ENCODE measurements around the gene ANKDD1A. TPM values are rescaled to one million over a fixed set of nuclear protein-coding genes. Genes with fewer than 3 reads are reported as not detected.

The ANKDD1A gene
- total and polyA plus RNA-seq, 2 experiments from 2014 or later, result 6.7 to 9.3 TPM

GRCh38 chr15:64989416-64990167, 77.9 kb downstream of the ANKDD1A start, which contains the start of gene SPG21:
TSS of gene SPG21 (minus strand) at chr15:64989914. CDS start at chr15:64983569, 6,345 bp downstream.
- Mint-ChIP-seq H3K36me3 (ENCODE audit: low read depth) (no peaks in the 10 kb centered on the region; the same call in 2 of the 3 replicates), H3K27ac (peak within 1 kb of the TSS; percentile 91), H3K27me3 (ENCODE audit: insufficient read depth, low read depth, poor library complexity) (peaks cover under 1% of the 10 kb centered on the region), H3K9me3 (no peaks in the 10 kb centered on the region), H3K4me3 (peak within 1 kb of the TSS; percentile 96), H3K4me1 (peaks cover 8% of the 10 kb centered on the region)
- Histone ChIP-seq H3K4me2 (peak within 1 kb of the TSS; percentile 81), H3F3A (replicated peaks; ENCODE audit: low read depth) (peaks cover 8% of the 10 kb centered on the region), H3K27me3 (ENCODE audit: insufficient read depth) (no peaks in the 10 kb centered on the region), H4K20me1 (replicated peaks; ENCODE audit: insufficient read depth) (peaks cover 10% of the 10 kb centered on the region), H2AFZ (peak within 1 kb of the TSS; percentile 86), H3K9me2 (ENCODE audit: insufficient read depth) (no peaks in the 10 kb centered on the region), H3K4me3 (peak within 1 kb of the TSS; percentile 58), H3K36me3 (ENCODE audit: insufficient read depth) (no peaks in the 10 kb centered on the region), H3K4me1 (ENCODE audit: insufficient read depth) (no peaks in the 10 kb centered on the region; the same call in 1 of the 2 replicates), H3K27ac (ENCODE audit: low read depth) (peak within 1 kb of the TSS; percentile 72), H3K79me2 (replicated peaks; ENCODE audit: insufficient read depth) (peaks cover 34% of the 10 kb centered on the region)
- DNase-seq (ENCODE audit: low spot score), result peak; percentile 88
- ATAC-seq, result peak; percentile 94
- no peak for TF ChIP-seq ZNF114 (CRISPR knock-in tag; IDR thresholded peaks at IDR 0.05)
- TF ChIP-seq POLR2AphosphoS5 (IDR thresholded peaks at IDR 0.05; ENCODE audit: low read depth), result peak; percentile 69
- peak; percentile 54 for TF ChIP-seq CREB1 (CRISPR knock-in tag; IDR thresholded peaks at IDR 0.05; ENCODE audit: low read depth)

- Histone ChIP-seq H3K4me3 (peak overlapping the region; percentile 58), H3K4me2 (peak overlapping the region; percentile 81), H3K36me3 (ENCODE audit: insufficient read depth) (no peaks in the 10 kb centered on the region), H3K4me1 (ENCODE audit: insufficient read depth) (no peaks in the 10 kb centered on the region; the same call in 1 of the 2 replicates), H3F3A (replicated peaks; ENCODE audit: low read depth) (peaks cover 8% of the 10 kb centered on the region), H3K27me3 (ENCODE audit: insufficient read depth) (no peaks in the 10 kb centered on the region), H4K20me1 (replicated peaks; ENCODE audit: insufficient read depth) (peaks cover 9% of the 10 kb centered on the region), H3K27ac (ENCODE audit: low read depth) (no peak overlapping the region), H3K9me2 (ENCODE audit: insufficient read depth) (no peaks in the 10 kb centered on the region), H3K79me2 (replicated peaks; ENCODE audit: insufficient read depth) (peaks cover 31% of the 10 kb centered on the region), H2AFZ (peak overlapping the region; percentile 84)
- Mint-ChIP-seq H3K4me3 (peak overlapping the region; percentile 96), H3K27me3 (ENCODE audit: insufficient read depth, low read depth, poor library complexity) (no peaks in the 10 kb centered on the region), H3K4me1 (peaks cover 8% of the 10 kb centered on the region), H3K36me3 (ENCODE audit: low read depth) (no peaks in the 10 kb centered on the region; the same call in 2 of the 3 replicates), H3K9me3 (no peaks in the 10 kb centered on the region), H3K27ac (no peak overlapping the region)
- DNase-seq (ENCODE audit: low spot score) (no peak), ATAC-seq (peak; percentile 5; the same call in 1 of the 3 replicates)
- TF ChIP-seq EZH2 (IDR thresholded peaks at IDR 0.05; ENCODE audit: low read depth, unreplicated experiment) (no peak), POLR2AphosphoS5 (IDR thresholded peaks at IDR 0.05; ENCODE audit: low read depth) (no peak), CTCF (conservative IDR thresholded peaks at IDR 0.05; ENCODE audit: low read depth in 2 of 2) (no peak), EZH2phosphoT487 (IDR thresholded peaks at IDR 0.05; ENCODE audit: unreplicated experiment) (no peak), JUNB (IDR thresholded peaks at IDR 0.05; ENCODE audit: unreplicated experiment) (no peak), NANOG (IDR thresholded peaks at IDR 0.05; ENCODE audit: borderline replicate concordance) (no peak), ZNF331 (CRISPR knock-in tag; IDR thresholded peaks at IDR 0.05; ENCODE audit: low read depth) (no peak), ZNF462 (CRISPR knock-in tag; IDR thresholded peaks at IDR 0.05) (no peak), ZNF114 (CRISPR knock-in tag; IDR thresholded peaks at IDR 0.05) (no peak), STAT1 (IDR thresholded peaks at IDR 0.05; ENCODE audit: unreplicated experiment) (no peak), CREB1 (CRISPR knock-in tag; IDR thresholded peaks at IDR 0.05; ENCODE audit: low read depth) (no peak)
- TF ChIP-seq, protein P1, sequence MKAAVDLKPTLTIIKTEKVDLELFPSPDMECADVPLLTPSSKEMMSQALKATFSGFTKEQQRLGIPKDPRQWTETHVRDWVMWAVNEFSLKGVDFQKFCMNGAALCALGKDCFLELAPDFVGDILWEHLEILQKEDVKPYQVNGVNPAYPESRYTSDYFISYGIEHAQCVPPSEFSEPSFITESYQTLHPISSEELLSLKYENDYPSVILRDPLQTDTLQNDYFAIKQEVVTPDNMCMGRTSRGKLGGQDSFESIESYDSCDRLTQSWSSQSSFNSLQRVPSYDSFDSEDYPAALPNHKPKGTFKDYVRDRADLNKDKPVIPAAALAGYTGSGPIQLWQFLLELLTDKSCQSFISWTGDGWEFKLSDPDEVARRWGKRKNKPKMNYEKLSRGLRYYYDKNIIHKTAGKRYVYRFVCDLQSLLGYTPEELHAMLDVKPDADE (IDR thresholded peaks at IDR 0.05), result no peak
Measured at GRCh38 chr15:64990168-64990470, 78.4 kb downstream of the ANKDD1A start.

Data from GM23338 (cell line).